SK-N-SH treated with all-trans-retinoic acid at 6 μM for 48 hours (cell line): ENCODE data around the gene TBXA2R.

ENCODE experiments used
- ATAC-seq: fragments of 200-7000 bp; cut with Tn5 transposase; 3 replicates; pipeline ENCODE4 v1.9.1; 2020; ENCODE audit warnings: mild to moderate bottlenecking, moderate library complexity
- ARNTL ChIP-seq: fragments of 450-650 bp; formaldehyde crosslinking; IDR thresholded peaks from 2 replicates; pipeline ENCODE4 v1.5.0; 2020; ENCODE audit warnings: low read depth, mild to moderate bottlenecking, moderate library complexity, borderline replicate concordance
- BACH2 ChIP-seq: fragments of 250-450 bp; sonication (Bioruptor Pico); IDR thresholded peaks from 2 replicates; pipeline ENCODE4 v1.9.0; 2021; ENCODE audit warnings: mild to moderate bottlenecking, borderline replicate concordance
- CSDC2 ChIP-seq: fragments of 250-450 bp; sonication (Bioruptor Pico); IDR thresholded peaks from 2 replicates; pipeline ENCODE4 v1.5.0; 2020; ENCODE audit warnings: mild to moderate bottlenecking, moderate library complexity
- CSRNP3 ChIP-seq: fragments of 250-450 bp; sonication (Bioruptor Pico); IDR thresholded peaks from 2 replicates; pipeline ENCODE4 v1.5.1; 2021; ENCODE audit warnings: mild to moderate bottlenecking, moderate library complexity
- ESRRG ChIP-seq: fragments of 250-450 bp; sonication (Bioruptor Pico); IDR thresholded peaks from 2 replicates; pipeline ENCODE4 v1.6.1; 2021; ENCODE audit warnings: mild to moderate bottlenecking
- GLIS3 ChIP-seq: fragments of 250-450 bp; sonication (Bioruptor Pico); IDR thresholded peaks from 2 replicates; pipeline ENCODE4 v1.5.0; 2020; ENCODE audit warnings: mild to moderate bottlenecking, moderate library complexity
- OSR1 ChIP-seq: fragments of 250-450 bp; sonication (Bioruptor Pico); IDR thresholded peaks from 2 replicates; pipeline ENCODE4 v1.8.0; 2022; ENCODE audit warnings: moderate library complexity, mild to moderate bottlenecking, inconsistent platforms
- PATZ1 ChIP-seq: fragments of 250-450 bp; sonication (Bioruptor Pico); IDR thresholded peaks from 2 replicates; pipeline ENCODE4 v1.8.0; 2020; ENCODE audit warnings: mild to moderate bottlenecking, moderate library complexity, borderline replicate concordance
- POU6F1 ChIP-seq: fragments of 250-450 bp; sonication (Bioruptor Pico); IDR thresholded peaks from 2 replicates; pipeline ENCODE4 v1.8.0; 2021; ENCODE audit warnings: low read depth, mild to moderate bottlenecking, moderate library complexity, borderline replicate concordance
- PPARA ChIP-seq: fragments of 250-450 bp; sonication (Bioruptor Pico); IDR thresholded peaks from 2 replicates; pipeline ENCODE4 v1.5.0; 2020; ENCODE audit warnings: mild to moderate bottlenecking, borderline replicate concordance
- RARB ChIP-seq: fragments of 250-450 bp; sonication (Bioruptor Pico); IDR thresholded peaks from 2 replicates; pipeline ENCODE4 v1.8.0; 2021; ENCODE audit warnings: mild to moderate bottlenecking, moderate library complexity
- SNAI2 ChIP-seq: fragments of 250-450 bp; sonication (Bioruptor Pico); IDR thresholded peaks from 2 replicates; pipeline ENCODE4 v1.5.0; 2020; ENCODE audit warnings: mild to moderate bottlenecking, moderate library complexity
- TCF4 ChIP-seq: fragments of 250-450 bp; sonication (Bioruptor Pico); IDR thresholded peaks from 2 replicates; pipeline ENCODE4 v1.8.0; 2021; ENCODE audit warnings: mild to moderate bottlenecking, moderate library complexity, borderline replicate concordance
- ZC3H10 ChIP-seq: fragments of 250-450 bp; sonication (Bioruptor Pico); IDR thresholded peaks from 2 replicates; pipeline ENCODE4 v1.5.1; 2021; ENCODE audit warnings: mild to moderate bottlenecking, moderate library complexity
- ZFP3 ChIP-seq: fragments of 250-450 bp; sonication (Bioruptor Pico); IDR thresholded peaks from 2 replicates; pipeline ENCODE4 v1.5.0; 2020; ENCODE audit warnings: mild to moderate bottlenecking, moderate library complexity
- ZFP30 ChIP-seq: fragments of 450-650 bp; formaldehyde crosslinking; IDR thresholded peaks from 2 replicates; pipeline ENCODE4 v1.5.0; 2022; ENCODE audit warnings: mild to moderate bottlenecking, moderate library complexity
- ZNF565 ChIP-seq: fragments of 450-650 bp; formaldehyde crosslinking; conservative IDR thresholded peaks from 2 replicates; pipeline ENCODE4 v1.5.0; 2020; ENCODE audit warnings: low read depth, mild to moderate bottlenecking, moderate library complexity
- ZNF70 ChIP-seq: fragments of 450-650 bp; formaldehyde crosslinking; IDR thresholded peaks from 2 replicates; pipeline ENCODE4 v1.5.0; 2020; ENCODE audit warnings: mild to moderate bottlenecking, moderate library complexity
- ZNF8 ChIP-seq: fragments of 450-650 bp; formaldehyde crosslinking; IDR thresholded peaks from 2 replicates; pipeline ENCODE4 v1.5.0; 2020; ENCODE audit warnings: mild to moderate bottlenecking, moderate library complexity
- TF ChIP-seq, protein P1 (sequence below): fragments of 250-450 bp; sonication (Bioruptor Pico); IDR thresholded peaks from 2 replicates; pipeline ENCODE4 v1.5.1; 2020; ENCODE audit warnings: low read depth, mild to moderate bottlenecking, moderate library complexity

Gene TBXA2R

DNA sequence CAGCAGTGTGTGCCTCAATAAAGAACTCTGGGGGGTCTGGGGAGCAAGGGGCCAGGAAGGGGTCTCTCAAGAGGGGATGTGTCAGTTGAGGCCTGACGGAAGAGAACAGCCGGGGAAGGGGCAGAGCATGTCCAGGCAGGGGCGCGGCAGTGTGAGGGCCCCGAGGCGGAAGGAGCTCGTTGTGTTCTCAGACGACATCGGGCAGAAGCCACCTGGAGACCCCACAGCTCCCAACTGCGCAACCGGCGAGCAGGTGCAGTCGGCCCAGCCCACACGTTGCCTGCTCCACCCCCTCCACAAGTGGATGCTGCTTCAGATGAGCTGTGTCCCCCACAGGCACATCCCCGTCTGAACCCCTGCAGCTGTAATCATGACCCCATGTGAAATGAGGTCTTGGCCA, 15.0 kb upstream of the TBXA2R start:
- ATAC-seq: no peak
- TF ChIP-seq PATZ1 (CRISPR knock-in tag): no peak
- no peak for TF ChIP-seq BACH2 (CRISPR knock-in tag)
- no peak for TF ChIP-seq ARNTL (CRISPR knock-in tag)
- no peak for TF ChIP-seq ZNF8 (CRISPR knock-in tag)
- TF ChIP-seq ZNF565 (CRISPR knock-in tag): no peak
- no peak for TF ChIP-seq CSDC2 (CRISPR knock-in tag)

- TF ChIP-seq, protein P1, sequence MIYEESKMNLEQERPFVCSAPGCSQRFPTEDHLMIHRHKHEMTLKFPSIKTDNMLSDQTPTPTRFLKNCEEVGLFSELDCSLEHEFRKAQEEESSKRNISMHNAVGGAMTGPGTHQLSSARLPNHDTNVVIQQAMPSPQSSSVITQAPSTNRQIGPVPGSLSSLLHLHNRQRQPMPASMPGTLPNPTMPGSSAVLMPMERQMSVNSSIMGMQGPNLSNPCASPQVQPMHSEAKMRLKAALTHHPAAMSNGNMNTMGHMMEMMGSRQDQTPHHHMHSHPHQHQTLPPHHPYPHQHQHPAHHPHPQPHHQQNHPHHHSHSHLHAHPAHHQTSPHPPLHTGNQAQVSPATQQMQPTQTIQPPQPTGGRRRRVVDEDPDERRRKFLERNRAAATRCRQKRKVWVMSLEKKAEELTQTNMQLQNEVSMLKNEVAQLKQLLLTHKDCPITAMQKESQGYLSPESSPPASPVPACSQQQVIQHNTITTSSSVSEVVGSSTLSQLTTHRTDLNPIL (CRISPR knock-in tag): no peak
- no peak for TF ChIP-seq ZNF70 (CRISPR knock-in tag)
- TF ChIP-seq BACH2 (CRISPR knock-in tag): no peak
- no peak for TF ChIP-seq PATZ1 (CRISPR knock-in tag)
- no peak for TF ChIP-seq OSR1
- no peak for TF ChIP-seq GLIS3 (CRISPR knock-in tag)
- TF ChIP-seq SNAI2 (CRISPR knock-in tag): no peak
- no peak for TF ChIP-seq ZNF8 (CRISPR knock-in tag)
- TF ChIP-seq ZFP3: no peak
- TF ChIP-seq PPARA (CRISPR knock-in tag): no peak
- TF ChIP-seq ZNF565 (CRISPR knock-in tag): no peak
- no peak for TF ChIP-seq ESRRG (CRISPR knock-in tag)
- TF ChIP-seq ZC3H10 (CRISPR knock-in tag): no peak
- no peak for TF ChIP-seq CSRNP3 (CRISPR knock-in tag)
- no peak for TF ChIP-seq ZFP30 (CRISPR knock-in tag)
- TF ChIP-seq RARB (CRISPR knock-in tag): no peak
- no peak for TF ChIP-seq POU6F1 (CRISPR knock-in tag)
- ATAC-seq: no peak
These were observed 14.3 kb upstream of the TBXA2R start for GRCh38 chr19:3620817-3621547.

- TF ChIP-seq, protein P1 (CRISPR knock-in tag): no peak
- TF ChIP-seq ZNF565 (CRISPR knock-in tag) (no peak), RARB (CRISPR knock-in tag) (no peak), POU6F1 (CRISPR knock-in tag) (no peak), ZFP30 (CRISPR knock-in tag) (no peak), TCF4 (CRISPR knock-in tag) (no peak), GLIS3 (CRISPR knock-in tag) (no peak)
- TF ChIP-seq, all 23 proteins: peak for 0
These were observed 13.6 kb upstream of the TBXA2R start for GRCh38 chr19:3620145-3620816.

More at GRCh38 chr19:3620145-3620816, 13.6 kb upstream of the TBXA2R start:
- no peak; the same call in 2 of the 3 replicates for ATAC-seq
